ENCODE measurements around the gene PARD3.

The PARD3 gene

GRCh38 chr10:34207343-34207742 lies 607.8 kb downstream of the PARD3 start:
- POLR2A ChIA-PET: no interaction called here
- TF ChIP-seq SUZ12 (IDR thresholded peaks at IDR 0.05): no peak
- CTCF ChIA-PET: no interaction called here
- no peak for DNase-seq (ENCODE audit: extremely low spot score)

- POLR2A ChIA-PET: no interaction called here
- TF ChIP-seq FOXM1 (IDR thresholded peaks at IDR 0.05; ENCODE audit: borderline replicate concordance): no peak
- no peak for TF ChIP-seq BHLHE40 (IDR thresholded peaks at IDR 0.05; ENCODE audit: borderline replicate concordance)
- CTCF ChIA-PET: no interaction called here
- no peak for DNase-seq (ENCODE audit: extremely low spot score)
Measured at GRCh38 chr10:34206935-34207268, 608.2 kb downstream of the PARD3 start.

- DNase-seq (ENCODE audit: extremely low spot score): no peak
- TF ChIP-seq CTBP1 (IDR thresholded peaks at IDR 0.05; ENCODE audit: borderline replicate concordance): no peak
- no peak for TF ChIP-seq NFRKB (IDR thresholded peaks at IDR 0.05)
- TF ChIP-seq FOXA1 (IDR thresholded peaks at IDR 0.05): no peak
- TF ChIP-seq SUZ12 (IDR thresholded peaks at IDR 0.05): no peak
- no peak for TF ChIP-seq ZNF384 (IDR thresholded peaks at IDR 0.05)
- TF ChIP-seq FOXM1 (IDR thresholded peaks at IDR 0.05; ENCODE audit: borderline replicate concordance): no peak
- TF ChIP-seq TARDBP (IDR thresholded peaks at IDR 0.05): no peak
- no peak for TF ChIP-seq L3MBTL2 (conservative IDR thresholded peaks at IDR 0.05)
- no peak for TF ChIP-seq HDGF (IDR thresholded peaks at IDR 0.05; ENCODE audit: borderline replicate concordance)
- TF ChIP-seq ELF4 (IDR thresholded peaks at IDR 0.05): no peak
- no peak for TF ChIP-seq ARNT (IDR thresholded peaks at IDR 0.05)
- no peak for TF ChIP-seq PKNOX1 (IDR thresholded peaks at IDR 0.05)
- TF ChIP-seq BHLHE40 (IDR thresholded peaks at IDR 0.05; ENCODE audit: borderline replicate concordance): no peak
- no peak for TF ChIP-seq SP1 (IDR thresholded peaks at IDR 0.05)
- no peak for TF ChIP-seq FOXK2 (IDR thresholded peaks at IDR 0.05)
- TF ChIP-seq LEF1 (IDR thresholded peaks at IDR 0.05; ENCODE audit: borderline replicate concordance): no peak
- ChIA-PET POLR2A (no interaction called here), CTCF (no interaction called here)
Measured at GRCh38 chr10:34206078-34206934, 608.8 kb downstream of the PARD3 start.

- ChIA-PET POLR2A (no interaction called here), CTCF (no interaction called here)
- TF ChIP-seq LEF1 (IDR thresholded peaks at IDR 0.05; ENCODE audit: borderline replicate concordance) (no peak), TARDBP (IDR thresholded peaks at IDR 0.05) (no peak), NFRKB (IDR thresholded peaks at IDR 0.05) (no peak), L3MBTL2 (conservative IDR thresholded peaks at IDR 0.05) (no peak), SUZ12 (IDR thresholded peaks at IDR 0.05) (no peak), FOXM1 (IDR thresholded peaks at IDR 0.05; ENCODE audit: borderline replicate concordance) (no peak), ZNF384 (IDR thresholded peaks at IDR 0.05) (no peak), SP1 (IDR thresholded peaks at IDR 0.05) (no peak), BHLHE40 (IDR thresholded peaks at IDR 0.05; ENCODE audit: borderline replicate concordance) (no peak), ARNT (IDR thresholded peaks at IDR 0.05) (no peak), ELF4 (IDR thresholded peaks at IDR 0.05) (no peak), FOXK2 (IDR thresholded peaks at IDR 0.05) (no peak)
- DNase-seq (ENCODE audit: extremely low spot score): no peak
Measured at GRCh38 chr10:34205452-34205851, 609.6 kb downstream of the PARD3 start.

GRCh38 chr10:34203966-34204630 lies 611.0 kb downstream of the PARD3 start:
- CTCF ChIA-PET: no interaction called here
- POLR2A ChIA-PET: no interaction called here
- DNase-seq (ENCODE audit: extremely low spot score): no peak
- TF ChIP-seq PKNOX1 (IDR thresholded peaks at IDR 0.05) (no peak), ZNF384 (IDR thresholded peaks at IDR 0.05) (no peak), LEF1 (IDR thresholded peaks at IDR 0.05; ENCODE audit: borderline replicate concordance) (no peak), FOXK2 (IDR thresholded peaks at IDR 0.05) (no peak), SUZ12 (IDR thresholded peaks at IDR 0.05) (no peak), ARNT (IDR thresholded peaks at IDR 0.05) (no peak), L3MBTL2 (conservative IDR thresholded peaks at IDR 0.05) (no peak), BHLHE40 (IDR thresholded peaks at IDR 0.05; ENCODE audit: borderline replicate concordance) (no peak), HDGF (IDR thresholded peaks at IDR 0.05; ENCODE audit: borderline replicate concordance) (no peak), SP1 (IDR thresholded peaks at IDR 0.05) (no peak), ELF4 (IDR thresholded peaks at IDR 0.05) (no peak), FOXA1 (IDR thresholded peaks at IDR 0.05) (no peak), NFRKB (IDR thresholded peaks at IDR 0.05) (no peak), FOXM1 (IDR thresholded peaks at IDR 0.05; ENCODE audit: borderline replicate concordance) (no peak), CTBP1 (IDR thresholded peaks at IDR 0.05; ENCODE audit: borderline replicate concordance) (no peak)

- DNase-seq (ENCODE audit: extremely low spot score): no peak
- TF ChIP-seq BHLHE40 (IDR thresholded peaks at IDR 0.05; ENCODE audit: borderline replicate concordance): no peak
- ChIA-PET CTCF (no interaction called here), POLR2A (no interaction called here)
Measured at GRCh38 chr10:34200355-34200901, 614.7 kb downstream of the PARD3 start.

- no peak for TF ChIP-seq FOXM1 (IDR thresholded peaks at IDR 0.05; ENCODE audit: borderline replicate concordance)
- TF ChIP-seq FOXA1 (IDR thresholded peaks at IDR 0.05): no peak
- no peak for TF ChIP-seq CTBP1 (IDR thresholded peaks at IDR 0.05; ENCODE audit: borderline replicate concordance)
- no peak for TF ChIP-seq HDGF (IDR thresholded peaks at IDR 0.05; ENCODE audit: borderline replicate concordance)
- no peak for TF ChIP-seq PKNOX1 (IDR thresholded peaks at IDR 0.05)
- TF ChIP-seq FOXK2 (IDR thresholded peaks at IDR 0.05): no peak
- TF ChIP-seq TARDBP (IDR thresholded peaks at IDR 0.05): no peak
- no peak for TF ChIP-seq SP1 (IDR thresholded peaks at IDR 0.05)
- TF ChIP-seq BHLHE40 (IDR thresholded peaks at IDR 0.05; ENCODE audit: borderline replicate concordance): no peak
- no peak for TF ChIP-seq LEF1 (IDR thresholded peaks at IDR 0.05; ENCODE audit: borderline replicate concordance)
- no peak for TF ChIP-seq ELF4 (IDR thresholded peaks at IDR 0.05)
- TF ChIP-seq SUZ12 (IDR thresholded peaks at IDR 0.05): no peak
- TF ChIP-seq L3MBTL2 (conservative IDR thresholded peaks at IDR 0.05): no peak
- TF ChIP-seq NFRKB (IDR thresholded peaks at IDR 0.05): no peak
- no peak for TF ChIP-seq ZNF384 (IDR thresholded peaks at IDR 0.05)
- TF ChIP-seq ARNT (IDR thresholded peaks at IDR 0.05): no peak
- CTCF ChIA-PET: no interaction called here
- POLR2A ChIA-PET: no interaction called here
- DNase-seq (ENCODE audit: extremely low spot score): no peak
Measured at GRCh38 chr10:34198953-34199352, 616.1 kb downstream of the PARD3 start.
